GM12878 (cell line): ENCODE measurements around the gene CTSW. TPM values are rescaled to one million over a fixed set of nuclear protein-coding genes. Genes with fewer than 3 reads are reported as not detected.

Experiments
- ATAC-seq: fragments of 200-7000 bp; cut with Tn5 transposase; 3 replicates; pipeline ENCODE4 v1.9.1; 2020; ENCODE audit warnings: mild to moderate bottlenecking, moderate library complexity
- BruUV-seq: library from RNA; stranded (reverse); fragments of 400-500 nt; replicated peaks from 2 replicates; lab custom pipeline; 2021; lab: Mats Ljungman, UMichigan
- CTCF ChIA-PET: fragments of 300-600 bp; sonication (Branson Sonifier 250); formaldehyde crosslinking; extraction: SDS; loops from one replicate; lab custom pipeline; 2021; ENCODE audit warnings: inconsistent platforms; lab: Yijun Ruan, JAX
- POLR2A ChIA-PET: fragments of 350-600 bp; formaldehyde crosslinking; extraction: SDS; loops from one replicate; lab custom pipeline; 2021; ENCODE audit warnings: inconsistent platforms; lab: Charles Lee
- RAD21 ChIA-PET: fragments of 300-600 bp; sonication (Branson Sonifier 250); formaldehyde crosslinking; loops from one replicate; lab custom pipeline; 2023; ENCODE audit warnings: antibody characterized with exemption; ENCODE audit not compliant: unreplicated experiment; lab: Charles Lee
- SMC1A ChIA-PET: fragments of 300-600 bp; sonication (Branson Sonifier 250); formaldehyde crosslinking; loops from one replicate; lab custom pipeline; 2023; ENCODE audit not compliant: unreplicated experiment, uncharacterized antibody; lab: Charles Lee
- DNase-seq: peaks from one replicate; pipeline ENCODE4 v3.0.0-alpha.2; 2011; ENCODE audit warnings: low read depth, low spot score
- FAIRE-seq: peaks from 3 replicates; lab custom pipeline; 2011; peaks lifted over from hg19 to GRCh38; lab: Jason Lieb, UNC
- H2AFZ ChIP-seq: 2 replicates; pipeline ENCODE4 v1.6.0; 2011; ENCODE audit warnings: low read depth, low read length, control low read depth; ENCODE audit not compliant: control insufficient read depth
- H3K27ac ChIP-seq: 2 replicates; pipeline ENCODE4 v1.5.1; 2011; ENCODE audit warnings: control low read depth; ENCODE audit not compliant: control insufficient read depth, insufficient read depth
- H3K27me3 ChIP-seq, 2 experiments: replicated peaks in 1 of 2; 2 replicates each; pipeline versions ENCODE4 v1.6.0 to v1.6.1; 2011; ENCODE audit warnings: low read length in 1 of 2; ENCODE audit not compliant: control insufficient read depth in 2 of 2, insufficient read depth in 2 of 2
- H3K36me3 ChIP-seq, 2 experiments: 2 replicates each; pipeline ENCODE4 v1.5.1; 2011; ENCODE audit warnings: low read length in 1 of 2; ENCODE audit not compliant: control insufficient read depth in 2 of 2, insufficient read depth in 2 of 2
- H3K4me1 ChIP-seq: 2 replicates; pipeline ENCODE4 v1.6.1; 2011; ENCODE audit warnings: mild to moderate bottlenecking, low read length, moderate library complexity, mixed read lengths; ENCODE audit not compliant: control insufficient read depth, insufficient read depth
- H3K4me2 ChIP-seq: 2 replicates; pipeline ENCODE4 v1.6.0; 2011; ENCODE audit warnings: control low read depth; ENCODE audit not compliant: control insufficient read depth, insufficient read depth
- H3K4me3 ChIP-seq: fragments of 200-600 bp; sonication (generic); 2 replicates; pipeline ENCODE4 v1.5.1; 2016
- H3K79me2 ChIP-seq: 2 replicates; pipeline ENCODE4 v1.6.0; 2011; ENCODE audit warnings: low read length; ENCODE audit not compliant: control insufficient read depth, insufficient read depth
- H3K9ac ChIP-seq: 2 replicates; pipeline ENCODE4 v1.8.0; 2011; ENCODE audit warnings: low read length, control low read depth, mixed read lengths; ENCODE audit not compliant: control insufficient read depth, insufficient read depth
- H3K9me3 ChIP-seq: replicated peaks from 3 replicates; pipeline ENCODE4 v1.5.1; 2011; ENCODE audit warnings: mild to moderate bottlenecking, low read length; ENCODE audit not compliant: control insufficient read depth, insufficient read depth
- H4K20me1 ChIP-seq: 2 replicates; pipeline ENCODE4 v1.6.0; 2011; ENCODE audit not compliant: control insufficient read depth, insufficient read depth
- ATF2 ChIP-seq: IDR thresholded peaks from 2 replicates; pipeline ENCODE4 v1.6.1; 2012; ENCODE audit warnings: low read length, inconsistent platforms
- FOS ChIP-seq: IDR thresholded peaks from 3 replicates; pipeline ENCODE4 v1.6.1; 2011; ENCODE audit warnings: borderline replicate concordance; ENCODE audit not compliant: insufficient read length; ENCODE audit errors: extremely low read depth
- KAT2A ChIP-seq: conservative IDR thresholded peaks from 2 replicates; pipeline ENCODE4 v1.6.1; 2011; ENCODE audit warnings: low read depth, low read length; ENCODE audit not compliant: control insufficient read depth
- POLR2AphosphoS2 ChIP-seq: IDR thresholded peaks from 2 replicates; pipeline ENCODE4 v1.6.1; 2011; ENCODE audit warnings: low read depth, mild to moderate bottlenecking, low read length, improper control_type of control experiment, moderate library complexity
- POLR2AphosphoS5 ChIP-seq: IDR thresholded peaks from 2 replicates; pipeline ENCODE4 v1.6.1; 2011; ENCODE audit warnings: mild to moderate bottlenecking, low read length, inconsistent platforms
- RELA ChIP-seq: fragments of 450-650 bp; IDR thresholded peaks from 2 replicates; pipeline ENCODE4 v1.8.0; 2014; ENCODE audit warnings: borderline replicate concordance; ENCODE audit not compliant: partially characterized antibody
- ZBED1 ChIP-seq: IDR thresholded peaks from 2 replicates; pipeline ENCODE4 v1.6.1; 2016; ENCODE audit warnings: borderline replicate concordance
- WGBS: methylation state at CpG from one replicate; pipeline ENCODE4 v1.1.6; 2016; ENCODE audit warnings: low lambda C conversion rate; ENCODE audit not compliant: insufficient replicate concordance, insufficient coverage; ENCODE audit errors: missing lambda C conversion rate; 5-methylcytosine and 5-hydroxymethylcytosine counted together
- in situ Hi-C: fragments of 300-500 bp; cut with MboI; formaldehyde crosslinking; loops from 9 replicates; pipeline ENCODE4 v1.14.3; 2018; ENCODE audit warnings: mixed read lengths
- intact Hi-C: fragments of 100-400 bp; cut with micrococcal nuclease; formaldehyde crosslinking; loops from one replicate; pipeline ENCODE4 v1.14.2; 2022; ENCODE audit not compliant: unreplicated experiment
- polyA plus RNA-seq, 11 experiments: library from polyadenylated mRNA; depleted of rRNA in 4 of 11; unstranded in 6 of 11; stranded (reverse) in 5 of 11; fragments of >200 nt; fragmentation: Nextera tagmentation in 4 of 11; fragmentation: Illumina TruSeq in 1 of 11; extraction: Ambion mirVana in 4 of 11; extraction: Trizol in 1 of 11; gene quantifications; 1 replicate in 1 of 11; 2 replicates in 10 of 11; pipeline versions ENCODE4 v1.2.1 to v1.2.3, GENCODE V29; 2011 to 2016; ENCODE audit warnings: inconsistent platforms in 2 of 11, missing spikeins in 2 of 11, low read depth in 1 of 11
- total RNA-seq, 4 experiments: library from RNA; depleted of rRNA in 3 of 4; stranded (reverse); fragments of >200 nt in 3 of 4; fragmentation: Illumina TruSeq in 1 of 4; extraction: Trizol in 1 of 4; gene quantifications; 2 replicates each; pipeline versions ENCODE4 v1.2.1 to v1.2.3, GENCODE V29; 2013 to 2021

The CTSW gene
- total and polyA plus RNA-seq, 10 of the 15 experiments (the other 5 are each of a cell fraction or from before 2014, with no cell fraction given) = 0.53 to 12.0 (median 1.7) TPM

GRCh38 chr11:65868907-65869306 is 10.7 kb upstream of the CTSW start:
- SMC1A ChIA-PET = interaction anchor here (0.6 to 2.3 kb wide), 2 partner anchors 9 to 19 kb away, joined by 3 to 7 read pairs; partner anchors contain the start of genes FIBP and MUS81
- Histone ChIP-seq H3K4me3 (no peak overlapping the region), H3K4me2 (no peak overlapping the region), H3K9me3 (no peaks in the 10 kb centered on the region), H3K27me3 (no peaks in the 10 kb centered on the region), H3K79me2 (no peaks in the 10 kb centered on the region), H4K20me1 (no peaks in the 10 kb centered on the region), H2AFZ (no peak overlapping the region), H3K9ac (no peak overlapping the region), H3K36me3 (peaks cover 13 to 26% of the 10 kb centered on the region in 2 experiments)
- CTCF ChIA-PET = interaction anchor here (1.2 to 4.5 kb wide), 3 partner anchors 9 to 119 kb away, joined by 3 to 41 read pairs (median 6); partner anchors contain the start of genes CFL1 and MUS81
- no peak for FAIRE-seq
- in situ Hi-C loops = loop anchor here (25.0 kb wide), 1 partner anchor 1632 kb away; the partner anchor contains the start of genes DNAJC4, FKBP2, NUDT22 and PPP1R14B
- POLR2A ChIA-PET = interaction anchor here (1.2 to 4.5 kb wide), 3 partner anchors 8 to 22 kb away, joined by 3 to 44 read pairs (median 4); partner anchors contain the start of genes CCDC85B, CFL1 and MUS81
- BruUV-seq = no TSS peak
- RAD21 ChIA-PET = no interaction called here
- ATAC-seq = no peak
- no peak for DNase-seq
- 83% methylated on average over 3 of the region's 3 CpGs for WGBS
- TF ChIP-seq POLR2AphosphoS5 (0 out of 2 replicates have a peak, but pooled peaks have one; percentile 15), RELA (no peak), POLR2AphosphoS2 (peak; percentile 32; the same call in 1 of the 2 replicates), ZBED1 (peak; percentile 34; the same call in 1 of the 2 replicates), ATF2 (peak; percentile 21; the same call in 1 of the 2 replicates), FOS (no peak), KAT2A (no peak)
- TF ChIP-seq, all 136 proteins: peak for 4
- H3K27ac ChIP-seq = no peak overlapping the region
- H3K4me1 ChIP-seq = peaks cover 9% of the 10 kb centered on the region
- intact Hi-C loops = no loop called here
